GM19455 (cell line): Measurements from ENCODE around the gene OR2A5.
"Not testable (repeated sequence)": the region's sequence is repeated elsewhere in the genome, so short reads cannot be mapped to it uniquely, and the experiment has no call there.

Experiments used
- ATAC-seq: cut with Tn5 transposase; IDR thresholded peaks from one replicate; pipeline ENCODE4 v1.9.1; 2021; ENCODE audit not compliant: unreplicated experiment

Gene OR2A5

GRCh38 chr7:144032985-144033709 lies 15.6 kb upstream of the OR2A5 start:
- no peak for ATAC-seq

DNA sequence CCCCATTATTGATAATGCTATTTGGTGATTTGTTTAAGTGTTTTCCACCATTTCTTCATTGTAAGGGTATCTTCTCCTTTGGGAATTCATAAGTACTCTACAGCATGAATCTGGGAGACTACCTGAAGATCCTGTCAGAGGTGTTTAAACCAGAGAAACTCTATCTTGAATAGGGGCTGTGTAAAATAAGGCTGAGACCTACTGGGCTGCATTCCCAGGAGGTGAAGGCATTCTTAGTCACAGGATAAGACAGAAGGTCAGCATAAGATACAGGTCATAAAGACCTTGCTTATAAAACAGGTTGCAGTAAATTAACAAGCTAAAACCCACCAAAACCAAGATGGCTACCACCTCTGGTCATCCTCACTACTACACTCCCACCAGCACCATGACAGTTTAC lies 13.4 kb upstream of the OR2A5 start:
- no peak for ATAC-seq

DNA sequence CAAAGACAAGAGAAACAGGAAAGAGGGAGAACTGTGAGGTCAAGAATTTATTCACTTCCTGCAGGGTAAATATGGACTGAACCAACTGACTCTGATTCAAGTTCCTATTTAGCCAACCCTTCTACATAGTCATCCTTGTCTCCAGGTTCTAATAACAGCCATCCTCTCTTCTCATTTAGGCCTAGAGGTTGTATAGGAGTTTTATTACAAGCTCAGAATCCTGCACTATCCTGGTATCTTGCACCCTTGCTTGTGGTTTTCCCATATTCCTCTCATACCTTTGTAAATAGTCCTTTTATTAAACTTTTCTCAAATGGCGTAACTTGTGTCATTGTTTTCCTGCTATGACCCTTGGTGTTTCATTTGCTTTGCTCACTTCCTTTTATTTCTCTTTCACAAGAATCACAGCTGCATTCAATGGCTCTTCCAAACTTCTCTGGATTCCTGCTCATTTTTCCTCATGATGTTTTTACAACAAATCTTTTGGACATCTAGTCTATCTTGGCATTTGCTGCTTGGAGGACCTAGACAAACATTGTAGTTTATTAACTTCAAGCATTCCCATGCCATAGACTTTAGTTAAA lies 12.4 kb upstream of the OR2A5 start:
- no peak for ATAC-seq

DNA sequence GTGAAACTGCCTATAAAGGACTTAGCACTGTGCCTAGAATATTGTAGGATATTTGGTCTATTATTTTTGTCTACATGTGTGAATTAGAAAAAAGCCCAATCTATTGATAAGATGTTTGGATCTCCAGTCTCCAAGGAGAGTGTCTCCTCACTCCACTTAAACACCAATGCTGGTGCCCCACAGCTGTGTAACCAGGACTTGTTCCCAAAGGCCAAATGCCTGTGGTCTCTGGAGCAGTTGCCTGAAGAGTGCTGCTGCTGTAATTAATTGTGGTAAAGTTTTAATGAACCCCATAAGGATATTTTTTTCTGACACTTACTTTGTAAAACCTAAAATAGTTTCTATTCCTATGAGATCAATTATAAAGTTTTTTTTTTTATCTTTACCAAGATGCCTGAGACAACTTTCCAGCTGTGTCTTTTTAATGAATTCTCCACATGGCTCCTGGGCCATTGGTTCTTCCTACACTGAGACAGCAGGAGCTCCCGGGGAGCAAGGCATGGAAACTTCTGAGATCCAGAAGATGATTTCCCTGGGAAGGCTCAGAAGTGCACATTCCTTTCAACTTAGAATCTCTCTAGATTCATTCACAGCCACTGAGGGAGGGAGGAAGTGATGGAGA lies 11.2 kb upstream of the OR2A5 start:
- ATAC-seq, result no peak

GRCh38 chr7:144038887-144039286 lies 9.9 kb upstream of the OR2A5 start:
- ATAC-seq, result no peak

GRCh38 chr7:144049491-144049890 lies 743 bp downstream of the OR2A5 start:
- ATAC-seq, result no peak

DNA sequence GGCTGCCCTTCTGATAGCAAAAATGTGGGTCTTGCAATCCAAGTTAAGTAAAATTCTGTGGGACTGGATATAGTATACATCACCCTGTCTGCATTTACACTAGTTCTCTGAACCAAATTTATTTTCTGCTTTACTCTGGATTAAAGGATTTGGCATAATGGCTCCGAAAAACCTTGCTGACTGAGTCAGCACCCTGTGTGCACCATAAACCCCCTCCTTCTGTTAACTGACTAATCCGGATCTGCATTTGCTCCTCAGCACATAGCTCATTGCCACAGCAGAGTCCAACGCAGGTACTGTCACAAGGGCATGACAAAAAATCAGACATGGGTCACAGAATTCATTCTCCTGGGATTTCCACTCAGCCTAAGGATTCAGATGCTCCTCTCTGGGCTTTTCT lies 1.3 kb downstream of the OR2A5 start:
- ATAC-seq, result no peak

GRCh38 chr7:144050884-144051283 lies 2.1 kb downstream of the OR2A5 start:
- not testable (repeated sequence) for ATAC-seq

DNA sequence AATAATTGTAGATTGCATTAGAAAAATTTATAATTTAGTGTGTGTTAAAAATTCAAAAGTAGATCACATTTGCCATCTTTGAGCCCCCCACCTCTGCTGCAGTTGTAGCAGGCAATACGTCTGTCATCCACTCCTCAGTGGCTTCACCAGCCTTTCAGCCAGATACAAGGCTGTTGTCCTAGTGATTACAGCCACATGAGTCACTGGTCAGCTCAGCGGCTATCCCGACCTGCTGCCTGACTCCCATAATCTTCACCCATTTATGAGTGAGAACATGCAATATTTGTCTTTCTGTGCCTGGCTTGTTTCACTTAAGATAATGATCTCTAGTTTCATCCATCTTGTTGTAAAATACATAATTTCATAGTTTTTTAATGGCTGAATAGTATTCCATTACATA lies 9.2 kb downstream of the OR2A5 start:
- ATAC-seq, result no peak

- no peak for ATAC-seq
Observed at GRCh38 chr7:144063710-144064109, 15.0 kb downstream of the OR2A5 start.

GRCh38 chr7:144069511-144069910 lies 20.8 kb downstream of the OR2A5 start, which contains the start of gene OR2A25:
OR2A25 (plus strand) TSS chr7:144069811; CDS start chr7:144074220, 4,409 bp downstream.
- ATAC-seq, result no peak

DNA sequence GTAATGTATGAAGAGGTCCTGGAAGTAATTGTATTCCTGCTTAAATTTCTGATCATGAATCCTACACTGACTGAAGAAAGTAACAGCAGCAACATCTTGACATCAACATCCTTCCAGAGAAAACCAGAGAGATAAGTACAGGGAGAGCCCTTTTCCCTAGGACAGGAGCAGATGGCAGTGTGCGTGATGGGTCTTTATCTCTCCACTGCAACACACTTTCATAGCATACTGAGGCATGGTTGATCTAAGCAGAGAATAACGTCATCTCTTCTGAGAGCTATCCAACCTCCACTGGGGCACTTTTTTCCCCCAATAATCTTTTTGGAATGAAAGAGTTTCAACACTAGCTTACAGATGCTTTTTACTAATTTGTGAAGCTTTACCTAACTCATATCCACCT lies 21.2 kb downstream of the OR2A5 start:
- ATAC-seq, result no peak

GRCh38 chr7:144074374-144074773 lies 25.6 kb downstream of the OR2A5 start:
- no peak for ATAC-seq

DNA sequence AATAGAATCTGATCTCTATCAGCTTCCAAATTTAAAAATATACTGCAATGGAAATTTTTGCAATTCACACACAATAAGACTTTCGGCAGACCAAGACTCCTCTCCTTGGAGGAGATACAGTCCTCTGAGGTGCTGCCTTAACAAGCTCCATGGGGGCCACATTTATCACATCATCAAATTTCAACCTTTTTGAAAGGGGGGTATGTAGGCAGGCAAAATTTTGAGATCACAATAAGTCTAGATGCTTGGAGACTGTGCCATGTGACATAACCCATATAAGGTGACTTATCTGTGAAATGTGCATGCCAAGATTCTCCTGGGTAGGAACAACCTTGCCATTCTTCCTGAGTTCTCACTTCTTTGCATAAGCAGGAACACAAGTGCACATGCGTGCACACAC lies 37.2 kb downstream of the OR2A5 start, which contains the start of gene OR2A12:
Gene OR2A12 (plus strand): TSS at position 301 of the 400 bp plus-strand sequence. CDS start 8,830 bp downstream, outside the sequence.
- no peak for ATAC-seq

DNA sequence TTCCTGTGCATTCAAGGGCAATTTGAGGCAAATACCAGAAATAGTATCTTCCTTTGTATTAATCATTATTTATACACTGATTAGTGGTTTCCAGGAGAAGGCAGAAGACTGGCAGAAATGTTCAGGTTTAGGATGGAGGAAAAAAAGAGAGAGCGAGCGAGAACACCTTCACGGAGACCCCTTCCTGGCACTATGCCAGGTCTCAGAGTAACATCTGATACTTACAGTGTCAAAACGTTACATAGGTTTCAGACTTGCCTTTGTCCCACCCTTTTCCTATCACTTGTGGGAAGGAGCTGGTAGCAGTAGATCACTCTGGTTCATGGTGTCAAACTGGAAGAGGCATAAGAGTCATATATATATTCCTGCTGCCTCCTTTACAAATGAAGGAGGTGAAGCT lies 38.0 kb downstream of the OR2A5 start:
- ATAC-seq, result no peak

- no peak for ATAC-seq
Observed at GRCh38 chr7:144087230-144087629, 38.5 kb downstream of the OR2A5 start.

- no peak for ATAC-seq
Observed at GRCh38 chr7:144090667-144091066, 41.9 kb downstream of the OR2A5 start.

DNA sequence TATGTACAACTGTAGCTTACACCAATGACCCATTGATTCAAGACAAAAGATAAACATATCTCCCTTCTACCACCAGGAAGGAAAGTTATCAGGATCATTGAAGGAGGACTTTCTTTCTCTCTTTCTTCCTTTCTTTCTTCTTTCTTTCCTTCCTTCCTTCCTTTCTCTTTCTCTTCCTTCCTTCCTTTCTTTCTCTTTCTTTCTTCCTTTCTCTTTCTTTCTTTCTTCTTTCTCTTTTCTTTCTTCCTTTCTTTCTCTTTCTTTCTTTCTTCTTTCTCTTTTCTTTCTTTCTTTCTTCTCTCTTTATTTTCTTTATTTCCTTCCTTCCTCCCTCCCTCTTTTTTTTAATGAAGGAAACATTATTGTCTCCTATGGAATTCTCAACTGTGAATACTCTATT lies 50.0 kb downstream of the OR2A5 start:
- no peak for ATAC-seq

DNA sequence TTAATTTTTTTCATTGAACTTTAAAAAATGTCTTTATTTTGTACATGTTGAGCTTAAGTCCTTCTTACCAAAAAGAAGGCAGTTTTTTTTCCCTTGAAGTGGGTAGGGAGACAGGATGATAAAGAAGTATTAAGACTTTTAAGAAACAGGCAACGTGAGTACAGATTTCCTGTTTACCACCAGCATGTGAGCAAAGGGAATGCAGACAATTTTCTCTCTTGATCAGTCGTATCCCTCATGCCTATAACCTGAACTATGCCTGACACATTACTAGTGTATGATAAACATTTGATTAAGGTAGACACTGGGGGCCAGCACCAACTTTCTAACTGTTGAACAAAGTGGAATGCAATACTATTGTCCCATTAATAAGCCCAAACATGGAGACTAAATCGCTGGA lies 51.9 kb downstream of the OR2A5 start:
- ATAC-seq, result no peak

DNA sequence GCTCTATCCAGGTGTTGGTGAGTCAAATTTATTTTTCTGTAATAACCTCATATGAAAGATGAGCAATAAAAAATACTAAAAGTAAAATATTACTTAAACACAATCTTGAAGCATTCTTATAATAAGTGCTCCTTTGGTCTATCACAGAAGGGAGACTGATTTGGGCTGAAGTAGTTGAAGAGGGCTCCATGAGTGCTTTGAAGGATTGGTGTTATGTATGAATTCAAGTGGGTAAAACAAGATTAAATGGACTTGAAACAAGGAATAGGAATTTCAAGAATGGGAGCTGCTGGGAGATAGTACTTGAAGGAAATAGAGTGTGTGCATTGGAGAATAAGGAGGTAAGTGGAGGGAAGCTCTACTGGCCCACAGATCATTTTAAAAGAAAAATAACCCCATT lies 53.3 kb downstream of the OR2A5 start:
- no peak for ATAC-seq

GRCh38 chr7:144105211-144105610 lies 56.5 kb downstream of the OR2A5 start:
- ATAC-seq, result no peak
